ENCODE results near the gene FPR3.
"Not testable (repeated sequence)": the region's sequence is repeated elsewhere in the genome, so short reads cannot be mapped to it uniquely, and the experiment has no call there.

FPR3 gene

GRCh38 chr19:51784109-51784785 is 10.7 kb upstream of the FPR3 start:
- DNase-seq (ENCODE audit: low read depth): no peak

- peak; percentile 9 for DNase-seq (ENCODE audit: low read depth)
Observed at GRCh38 chr19:51784922-51785690, 9.9 kb upstream of the FPR3 start.

GRCh38 chr19:51786646-51787494 is 8.1 kb upstream of the FPR3 start:
- no peak for DNase-seq (ENCODE audit: low read depth)

- no peak for DNase-seq (ENCODE audit: low read depth)
Observed at GRCh38 chr19:51788029-51788428, 6.9 kb upstream of the FPR3 start.

- no peak for DNase-seq (ENCODE audit: low read depth)
Observed at GRCh38 chr19:51789061-51789795, 5.7 kb upstream of the FPR3 start.

GRCh38 chr19:51792932-51793331 is 2.0 kb upstream of the FPR3 start:
- no peak for DNase-seq (ENCODE audit: low read depth)

GRCh38 chr19:51793994-51794393 is 963 bp upstream of the FPR3 start:
- DNase-seq (ENCODE audit: low read depth): no peak

- no peak for DNase-seq (ENCODE audit: low read depth)
Observed at GRCh38 chr19:51796195-51796679, 1.3 kb downstream of the FPR3 start.

GRCh38 chr19:51797480-51797879 is 2.5 kb downstream of the FPR3 start:
- DNase-seq (ENCODE audit: low read depth): no peak

- DNase-seq (ENCODE audit: low read depth): no peak
Observed at GRCh38 chr19:51798062-51798461, 3.1 kb downstream of the FPR3 start.

GRCh38 chr19:51799034-51799773 is 4.2 kb downstream of the FPR3 start:
- DNase-seq (ENCODE audit: low read depth): no peak

GRCh38 chr19:51799774-51800472 is 5.0 kb downstream of the FPR3 start:
- DNase-seq (ENCODE audit: low read depth): no peak

GRCh38 chr19:51800473-51801244 is 5.7 kb downstream of the FPR3 start:
- DNase-seq (ENCODE audit: low read depth): no peak

- DNase-seq (ENCODE audit: low read depth): no peak
Observed at GRCh38 chr19:51802775-51803174, 7.8 kb downstream of the FPR3 start.

- DNase-seq (ENCODE audit: low read depth): no peak
Observed at GRCh38 chr19:51803519-51803918, 8.6 kb downstream of the FPR3 start.

GRCh38 chr19:51803967-51804366 is 9.0 kb downstream of the FPR3 start:
- no peak for DNase-seq (ENCODE audit: low read depth)

- DNase-seq (ENCODE audit: low read depth): not testable (repeated sequence)
Observed at GRCh38 chr19:51804789-51805188, 9.8 kb downstream of the FPR3 start.

- DNase-seq (ENCODE audit: low read depth): not testable (repeated sequence)
Observed at GRCh38 chr19:51805396-51805795, 10.4 kb downstream of the FPR3 start.

- DNase-seq (ENCODE audit: low read depth): not testable (repeated sequence)
Observed at GRCh38 chr19:51806571-51806970, 11.6 kb downstream of the FPR3 start.
